ENCODE results near the gene KIF18B. TPM values are rescaled to one million over a fixed set of nuclear protein-coding genes. Genes with fewer than 3 reads are reported as not detected.
"Not testable (repeated sequence)": the region's sequence is repeated elsewhere in the genome, so short reads cannot be mapped to it uniquely, and the experiment has no call there.

Gene KIF18B
- polyA plus RNA-seq, 1 experiment, result 10.6 TPM

DNA sequence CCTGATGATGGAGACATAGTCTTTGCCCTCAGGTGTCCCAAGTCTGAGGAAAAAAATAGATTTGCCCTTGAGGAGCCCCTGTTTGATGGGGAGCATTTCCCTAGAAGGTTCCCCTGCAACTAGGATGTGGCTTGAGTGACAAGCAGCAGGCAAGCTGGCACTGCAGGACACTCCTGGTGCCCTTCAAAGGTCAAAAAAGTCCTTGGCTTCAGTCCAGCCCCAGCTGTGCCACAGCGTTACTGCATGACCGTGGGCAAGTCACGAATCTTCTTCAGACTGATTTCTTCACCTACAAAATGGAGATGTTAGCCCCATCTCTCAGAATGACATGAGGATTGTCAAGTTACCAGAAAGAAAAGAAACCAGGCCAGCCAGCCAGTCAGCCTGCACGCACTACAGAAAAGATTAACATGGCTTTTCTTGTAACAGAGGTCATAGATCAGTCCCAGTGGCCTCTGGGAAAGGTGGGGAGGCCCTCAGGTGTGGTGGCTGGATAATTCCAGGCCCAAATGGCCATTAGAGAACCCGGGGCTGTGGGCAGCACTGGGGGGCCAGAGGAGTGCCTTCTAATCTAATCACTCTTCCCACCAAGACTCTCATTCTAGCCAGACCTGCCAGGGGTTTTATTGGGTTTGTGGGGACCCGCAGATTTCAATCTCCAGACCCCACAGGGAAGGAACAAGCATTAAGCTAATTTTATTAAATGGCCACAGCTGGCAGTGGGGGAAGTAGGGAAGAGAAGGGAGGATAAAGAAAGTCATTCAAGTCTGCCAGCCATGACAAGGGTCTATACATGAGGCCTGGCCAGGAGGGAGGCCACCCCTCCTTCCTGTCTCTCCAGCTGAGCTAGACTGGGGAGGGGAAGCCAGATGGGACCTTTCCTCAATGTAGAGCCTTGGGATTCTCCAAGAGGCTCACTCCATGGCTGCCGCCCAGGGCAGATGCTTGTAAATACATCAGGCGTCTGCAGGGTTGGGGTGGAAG is 9.7 kb upstream of the KIF18B start:
- no peak for DNase-seq (ENCODE audit: low read depth)
- POLR2A ChIA-PET, result no interaction called here
- Histone ChIP-seq H3K27me3 (ENCODE audit: control insufficient read depth, insufficient read depth, low read length) (peaks cover 9% of the 10 kb centered on the region), H3K36me3 (ENCODE audit: control insufficient read depth, insufficient read depth, low read length) (no peaks in the 10 kb centered on the region), H3K4me3 (ENCODE audit: low read depth, low read length) (no peak overlapping the region)
- TF ChIP-seq, protein P1, sequence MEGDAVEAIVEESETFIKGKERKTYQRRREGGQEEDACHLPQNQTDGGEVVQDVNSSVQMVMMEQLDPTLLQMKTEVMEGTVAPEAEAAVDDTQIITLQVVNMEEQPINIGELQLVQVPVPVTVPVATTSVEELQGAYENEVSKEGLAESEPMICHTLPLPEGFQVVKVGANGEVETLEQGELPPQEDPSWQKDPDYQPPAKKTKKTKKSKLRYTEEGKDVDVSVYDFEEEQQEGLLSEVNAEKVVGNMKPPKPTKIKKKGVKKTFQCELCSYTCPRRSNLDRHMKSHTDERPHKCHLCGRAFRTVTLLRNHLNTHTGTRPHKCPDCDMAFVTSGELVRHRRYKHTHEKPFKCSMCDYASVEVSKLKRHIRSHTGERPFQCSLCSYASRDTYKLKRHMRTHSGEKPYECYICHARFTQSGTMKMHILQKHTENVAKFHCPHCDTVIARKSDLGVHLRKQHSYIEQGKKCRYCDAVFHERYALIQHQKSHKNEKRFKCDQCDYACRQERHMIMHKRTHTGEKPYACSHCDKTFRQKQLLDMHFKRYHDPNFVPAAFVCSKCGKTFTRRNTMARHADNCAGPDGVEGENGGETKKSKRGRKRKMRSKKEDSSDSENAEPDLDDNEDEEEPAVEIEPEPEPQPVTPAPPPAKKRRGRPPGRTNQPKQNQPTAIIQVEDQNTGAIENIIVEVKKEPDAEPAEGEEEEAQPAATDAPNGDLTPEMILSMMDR (IDR thresholded peaks at IDR 0.05; ENCODE audit: insufficient read depth, low read depth, low read length), result no peak
- CTCF ChIA-PET, result interaction anchor here (0.9 to 1.6 kb wide), 3 partner anchors 14 to 64 kb away, joined by 3 to 4 read pairs (median 3); no protein-coding TSS in a partner anchor

DNA sequence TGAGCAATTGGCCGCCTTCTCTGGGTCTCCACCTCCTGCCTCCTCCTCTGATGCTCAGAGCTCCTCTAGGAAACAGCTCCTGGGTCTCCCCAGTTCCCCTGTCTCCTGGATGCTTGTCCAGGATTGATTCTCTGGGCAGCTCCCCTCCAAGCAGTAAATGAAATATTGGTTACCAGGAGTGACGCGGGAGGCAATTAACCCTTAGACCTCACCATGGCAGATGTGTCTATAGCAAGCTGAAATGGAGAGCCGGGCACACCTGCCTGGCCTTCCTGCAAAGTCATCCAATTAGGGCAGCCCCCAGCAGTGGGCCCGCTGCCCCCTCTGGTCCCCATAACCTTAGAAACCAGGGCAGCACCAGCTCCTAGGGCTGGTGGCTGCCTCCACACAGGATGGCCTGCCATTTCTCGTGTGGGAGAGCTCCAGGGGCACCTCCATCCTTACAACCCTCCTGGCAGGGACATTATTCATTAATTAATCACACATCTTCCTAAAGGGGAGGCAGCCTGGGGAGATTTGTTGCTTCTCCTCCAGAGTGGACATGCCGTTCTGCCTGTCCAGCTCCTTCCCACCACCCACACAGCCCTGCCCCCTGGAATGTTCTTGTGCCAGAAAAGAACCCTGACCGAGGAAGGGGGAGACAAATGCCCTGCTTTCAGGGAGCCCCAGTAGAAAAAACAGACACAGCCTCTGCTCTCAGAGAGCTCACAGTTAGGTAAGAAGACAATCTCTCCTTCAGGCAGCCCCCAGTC is 8.3 kb upstream of the KIF18B start:
- TF ChIP-seq, protein P1 (IDR thresholded peaks at IDR 0.05; ENCODE audit: insufficient read depth, low read depth, low read length), result no peak
- H3K4me3 ChIP-seq (ENCODE audit: low read depth, low read length), result no peak overlapping the region
- DNase-seq (ENCODE audit: low read depth), result no peak
- no peaks in the 10 kb centered on the region for H3K36me3 ChIP-seq (ENCODE audit: control insufficient read depth, insufficient read depth, low read length)
- peaks cover 9% of the 10 kb centered on the region for H3K27me3 ChIP-seq (ENCODE audit: control insufficient read depth, insufficient read depth, low read length)
- ChIA-PET POLR2A (no interaction called here), CTCF (interaction anchor here (0.6 to 1.6 kb wide), 3 partner anchors 12 to 36 kb away, joined by 3 read pairs; partner anchors contain the start of gene C1QL1)

DNA sequence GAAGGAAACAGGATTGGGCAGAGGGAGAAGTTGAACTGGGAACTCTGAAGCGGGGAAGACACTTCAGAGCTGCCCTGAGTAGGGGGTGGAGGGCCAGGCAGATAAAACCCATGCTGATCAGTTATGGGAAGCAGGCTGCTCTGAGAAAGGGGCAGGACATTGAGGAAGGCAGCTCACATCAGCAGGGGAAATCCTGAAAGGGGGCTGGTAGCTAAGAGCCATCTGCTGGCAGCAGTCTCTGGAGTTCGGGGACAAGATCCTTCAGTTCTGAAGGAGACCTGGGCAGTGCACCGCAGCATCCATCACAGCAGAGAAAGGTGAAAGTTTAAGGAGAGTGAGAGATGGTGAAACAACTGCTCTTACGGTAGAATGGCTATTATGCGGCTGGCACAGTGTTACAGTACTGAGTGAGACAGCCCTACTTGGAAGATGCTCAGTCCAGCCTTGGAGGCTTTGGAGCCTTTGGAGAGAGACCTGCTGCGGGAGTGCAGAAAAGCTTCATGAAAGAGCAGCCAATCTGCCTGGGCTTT is 5.4 kb upstream of the KIF18B start:
- ChIA-PET POLR2A (no interaction called here), CTCF (no interaction called here)
- H3K36me3 ChIP-seq (ENCODE audit: control insufficient read depth, insufficient read depth, low read length), result no peaks in the 10 kb centered on the region
- no peak overlapping the region for H3K4me3 ChIP-seq (ENCODE audit: low read depth, low read length)
- H3K27me3 ChIP-seq (ENCODE audit: control insufficient read depth, insufficient read depth, low read length), result peaks cover 6% of the 10 kb centered on the region
- TF ChIP-seq, protein P1 (IDR thresholded peaks at IDR 0.05; ENCODE audit: insufficient read depth, low read depth, low read length), result no peak
- no peak for DNase-seq (ENCODE audit: low read depth)

DNA sequence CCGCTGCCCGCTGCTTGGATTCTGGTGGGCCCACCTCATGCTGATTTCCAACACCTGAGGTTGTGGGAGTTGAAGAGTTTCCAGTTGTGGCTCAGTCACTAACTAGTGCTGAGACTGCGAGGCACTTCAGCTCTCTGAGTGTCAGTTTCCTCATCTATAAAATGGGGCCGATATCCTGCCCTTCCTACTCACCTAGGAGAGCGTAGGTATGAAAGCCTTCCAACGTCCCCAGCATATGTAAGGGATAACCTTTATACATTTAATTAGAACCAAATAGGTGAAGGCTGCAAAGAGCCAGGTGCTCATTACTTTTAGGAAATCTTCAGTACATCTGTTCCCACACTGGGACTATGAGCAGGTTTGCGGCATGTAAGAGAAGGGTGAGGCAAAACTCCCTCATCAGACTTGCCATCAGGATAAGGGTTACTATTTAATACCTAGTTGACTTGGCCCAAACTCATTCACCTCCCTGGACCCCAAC is 782 bp upstream of the KIF18B start:
- no peak for DNase-seq (ENCODE audit: low read depth)
- no peaks in the 10 kb centered on the region for H3K27me3 ChIP-seq (ENCODE audit: control insufficient read depth, insufficient read depth, low read length)
- CTCF ChIA-PET, result no interaction called here
- TF ChIP-seq, protein P1 (IDR thresholded peaks at IDR 0.05; ENCODE audit: insufficient read depth, low read depth, low read length), result no peak
- H3K36me3 ChIP-seq (ENCODE audit: control insufficient read depth, insufficient read depth, low read length), result no peaks in the 10 kb centered on the region
- peak overlapping the region; percentile 81 for H3K4me3 ChIP-seq (ENCODE audit: low read depth, low read length)
- POLR2A ChIA-PET, result no interaction called here

DNA sequence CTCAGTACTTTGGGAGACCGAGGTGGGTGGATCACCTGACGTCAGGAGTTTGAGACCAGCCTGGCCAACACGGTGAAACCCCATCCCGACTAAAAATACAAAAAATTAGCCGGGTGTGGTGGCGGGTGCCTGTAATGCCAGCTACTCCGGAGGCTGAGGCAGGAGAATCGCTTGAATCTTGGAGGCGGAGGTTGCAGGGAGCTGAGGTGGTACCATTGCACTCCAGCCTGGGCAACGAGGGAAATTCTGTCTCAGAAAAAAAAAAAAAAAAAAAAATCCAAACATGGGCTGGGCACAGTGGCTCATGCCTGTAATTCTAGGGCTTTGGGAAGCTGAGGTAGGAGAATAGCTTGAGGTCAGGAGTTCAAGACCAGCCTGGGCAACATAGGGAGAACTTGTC is 1.9 kb downstream of the KIF18B start:
- not testable (repeated sequence) for DNase-seq (ENCODE audit: low read depth)

More for the DNA sequence above, 1.9 kb downstream of the KIF18B start:
- CTCF ChIA-PET, result interaction anchor here (1.0 to 1.1 kb wide), 2 partner anchors 77 to 154 kb away, joined by 3 read pairs; no protein-coding TSS in a partner anchor
- POLR2A ChIA-PET; H3K36me3 ChIP-seq (ENCODE audit: control insufficient read depth, insufficient read depth, low read length); H3K4me3 ChIP-seq (ENCODE audit: low read depth, low read length); H3K27me3 ChIP-seq (ENCODE audit: control insufficient read depth, insufficient read depth, low read length): not testable (repeated sequence)

All from BJ (cell line).